Right forelimb (tissue), 1 donor: Measurements from ENCODE around the gene PLA2G4F.
"Not testable (repeated sequence)": the region's sequence is repeated elsewhere in the genome, so short reads cannot be mapped to it uniquely, and the experiment has no call there.

ENCODE experiments used
- DNase-seq: peaks from one replicate; pipeline ENCODE4 v3.0.0-alpha.2; 2018

The PLA2G4F gene

DNA sequence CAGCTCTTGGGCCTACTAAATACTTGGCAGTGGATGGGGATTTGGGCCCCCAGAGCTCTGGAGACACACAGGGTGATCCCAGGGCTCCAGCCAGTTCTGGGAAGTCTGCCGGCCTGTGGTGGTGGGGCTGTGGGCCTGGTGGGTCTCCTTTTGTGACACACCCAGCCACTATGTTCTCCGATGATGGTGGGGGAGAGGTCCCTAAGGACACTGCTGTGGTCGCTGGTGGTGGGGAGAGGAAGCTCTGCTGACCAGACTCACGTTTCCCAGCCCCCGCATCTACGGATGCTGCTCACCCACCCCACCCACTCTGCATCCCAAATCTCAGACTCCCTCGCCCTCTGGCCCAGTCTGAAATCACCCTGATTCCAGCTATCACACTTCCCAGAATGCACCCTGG is 62.5 kb downstream of the PLA2G4F start:
- DNase-seq, result no peak

DNA sequence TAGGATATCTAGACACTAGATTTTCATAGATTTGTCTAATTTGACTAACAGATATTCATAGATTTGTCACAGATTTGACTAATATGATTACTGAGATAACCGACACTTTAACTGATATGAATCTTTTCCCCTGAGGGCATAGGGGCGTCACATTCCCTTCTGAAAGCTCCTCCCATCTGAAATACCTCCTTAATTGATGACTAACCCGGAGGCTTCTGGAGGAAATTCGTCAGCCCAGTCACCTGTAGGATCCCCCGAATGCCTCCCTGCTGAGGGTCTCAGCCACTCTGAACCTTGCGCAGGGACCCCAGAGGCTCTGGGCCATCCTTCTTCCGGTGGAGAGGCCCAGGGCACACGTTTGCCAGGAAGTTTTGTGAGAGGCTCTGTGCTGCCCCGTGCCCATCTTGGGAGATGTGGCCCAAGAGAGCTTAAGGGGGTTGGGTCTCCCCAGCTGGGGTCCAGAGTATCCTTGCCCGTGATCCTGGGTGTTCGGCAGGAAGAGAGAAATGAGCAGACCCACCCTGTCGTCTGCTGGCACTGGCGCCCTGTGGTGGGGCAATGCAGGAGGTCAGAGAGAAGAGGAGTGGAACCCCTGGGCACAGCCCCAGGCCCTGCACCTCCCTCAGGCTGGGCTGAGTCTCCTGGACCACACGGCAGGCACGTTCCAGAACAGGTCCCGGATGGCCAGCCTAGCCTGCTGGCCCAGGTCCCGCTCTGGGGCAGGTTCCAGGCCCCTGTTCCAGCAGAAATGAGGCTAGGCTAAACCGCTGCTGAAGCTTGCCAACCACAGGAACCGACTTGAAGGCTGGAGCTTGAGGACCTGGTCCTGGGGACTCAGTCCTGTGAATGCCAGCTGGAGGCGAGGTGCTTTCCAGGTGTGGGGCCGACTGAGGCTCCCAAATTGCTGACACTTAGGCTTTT is 63.8 kb downstream of the PLA2G4F start:
- peak; percentile 69 for DNase-seq

DNA sequence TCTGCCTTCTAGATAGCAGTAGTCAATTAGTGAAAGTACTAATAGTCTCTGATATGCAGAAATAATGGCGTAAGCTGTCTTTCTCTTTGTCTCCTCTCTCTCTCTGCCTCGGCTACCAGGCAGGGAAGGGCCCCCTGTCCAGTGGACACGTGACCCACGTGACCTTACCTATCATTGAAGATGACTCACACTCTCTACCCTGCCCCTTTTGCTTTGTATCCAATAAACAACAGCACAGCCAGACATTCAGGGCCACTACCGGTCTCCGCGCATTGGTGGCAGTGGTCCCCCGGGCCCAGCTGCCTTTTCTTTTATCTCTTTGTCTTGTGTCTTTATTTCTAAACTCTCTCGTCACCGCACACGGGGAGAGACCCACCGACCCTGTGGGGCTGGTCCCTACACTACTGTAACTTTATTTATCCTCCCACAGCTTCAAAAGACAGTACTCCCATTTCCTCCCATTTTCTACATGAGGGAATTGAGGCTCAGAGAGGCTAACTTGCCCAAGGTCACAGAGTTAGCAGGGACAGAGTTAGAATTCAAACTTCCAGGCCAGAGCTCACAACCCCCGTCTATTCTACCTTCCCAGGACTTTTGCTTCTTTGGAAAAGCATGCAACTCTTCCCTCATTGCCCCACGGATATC is 64.6 kb downstream of the PLA2G4F start:
- DNase-seq, result not testable (repeated sequence)

DNA sequence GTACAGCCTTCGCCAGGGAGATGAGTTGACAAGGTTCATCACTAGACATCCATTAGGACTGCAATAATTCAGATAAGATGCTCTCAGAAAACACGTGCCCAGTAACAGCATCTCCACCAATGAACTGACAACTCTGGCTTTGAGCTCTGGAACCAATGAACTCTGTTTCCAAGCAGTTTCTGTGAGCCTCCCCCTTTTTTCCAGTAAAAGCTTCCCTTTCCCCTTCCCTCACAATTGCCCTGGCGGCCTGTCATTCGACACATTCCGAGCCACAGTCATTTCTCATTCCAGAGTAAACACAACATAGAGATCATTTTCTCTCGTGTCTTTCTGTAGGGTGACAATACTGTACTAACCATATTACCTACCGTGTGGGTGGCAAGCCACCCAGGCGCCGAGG is 65.7 kb downstream of the PLA2G4F start:
- no peak for DNase-seq

DNA sequence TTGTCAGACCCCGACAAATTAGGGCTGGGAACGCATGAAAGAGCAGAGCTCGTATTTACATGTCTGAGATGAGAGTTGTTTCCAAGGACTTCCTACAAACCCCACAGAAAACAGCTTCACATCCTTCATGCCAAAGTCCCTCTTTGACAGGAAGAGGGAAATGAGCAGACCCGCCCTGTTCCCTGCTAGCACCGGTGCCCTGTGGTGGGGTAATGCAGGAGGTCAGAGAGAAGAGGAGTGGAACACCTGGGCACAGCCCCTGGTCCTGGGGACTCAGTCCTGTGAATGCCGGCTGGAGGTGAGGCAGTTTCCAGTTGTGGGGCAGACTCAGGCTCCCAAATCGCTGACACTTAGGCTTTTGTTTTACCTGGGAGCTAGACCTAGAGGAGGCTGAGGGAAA is 66.1 kb downstream of the PLA2G4F start:
- DNase-seq, result no peak

DNA sequence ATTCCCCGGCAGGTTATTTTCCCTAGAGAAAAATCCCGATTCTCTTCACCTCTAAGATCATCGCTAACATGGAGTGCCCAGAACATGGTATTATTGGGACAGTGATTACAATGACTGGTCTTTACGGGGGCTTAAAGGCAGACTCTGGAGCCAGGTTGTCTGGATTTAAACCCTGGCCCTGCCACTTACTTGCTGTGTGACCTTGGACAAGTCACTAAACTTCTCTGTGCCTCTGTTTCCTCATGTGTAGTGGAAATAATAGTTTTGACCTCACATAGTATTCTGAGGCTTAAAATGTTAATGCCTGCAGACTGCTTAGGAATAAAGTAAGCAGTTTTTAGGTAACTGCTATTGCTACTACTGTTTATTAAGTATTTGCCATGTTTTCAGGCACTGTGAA is 66.5 kb downstream of the PLA2G4F start:
- no peak for DNase-seq
